Pancreas (tissue), 10 donors: ENCODE results near the gene PIK3CD. TPM values are rescaled to one million over a fixed set of nuclear protein-coding genes. Genes with fewer than 3 reads are reported as not detected.
"Not testable (repeated sequence)": the region's sequence is repeated elsewhere in the genome, so short reads cannot be mapped to it uniquely, and the experiment has no call there.

ENCODE experiments used
- ATAC-seq, 4 donors: fragments of 200-7000 bp; cut with Tn5 transposase; one replicate each; pipeline versions ENCODE4 v1.8.0 to v1.9.1; 2020; ENCODE audit warnings: mild to moderate bottlenecking in 4 of 4, moderate library complexity in 4 of 4
- DNase-seq, 6 donors: peaks; one replicate each; pipeline ENCODE4 v3.0.0-alpha.2; 2020
- FAIRE-seq: peaks from 2 replicates; lab custom pipeline; 2012; peaks lifted over from hg19 to GRCh38; lab: Jason Lieb, UNC
- H3K27ac ChIP-seq, 4 donors: fragments of 200-600 bp; sonication (generic); 1 replicate in 3 of 4; 2 replicates in 1 of 4; pipeline versions ENCODE4 v1.5.0 to v1.8.0; 2020
- H3K27me3 ChIP-seq, 4 donors: fragments of 200-600 bp; one replicate each; pipeline ENCODE4 v1.8.0; 2021
- H3K36me3 ChIP-seq, 3 donors: fragments of 200-600 bp; sonication (generic) in 1 of 3; one replicate each; pipeline versions ENCODE4 v1.5.0 to v1.8.0; 2020 to 2021
- H3K4me1 ChIP-seq, 3 donors: fragments of 200-600 bp; one replicate each; pipeline ENCODE4 v1.8.0; 2021
- H3K4me3 ChIP-seq, 4 donors: fragments of 200-600 bp; sonication (generic) in 2 of 4; one replicate each; pipeline versions ENCODE4 v1.5.0 to v1.8.0; 2020 to 2021
- H3K9me3 ChIP-seq, 4 donors: fragments of 200-600 bp; one replicate each; pipeline ENCODE4 v1.8.0; 2021
- CTCF ChIP-seq, 4 donors: fragments of 200-600 bp; sonication (generic) in 3 of 4; IDR thresholded peaks; one replicate each; pipeline versions ENCODE4 v1.5.0 to v1.8.0; 2021; ENCODE audit warnings: antibody characterized with exemption in 4 of 4
- WGBS, 2 donors: extraction: QIAGEN DNeasy Blood & Tissue Kit; methylation state at CpG; one replicate each; pipeline ENCODE4 v1.1.7; 2013; 5-methylcytosine and 5-hydroxymethylcytosine counted together
- intact Hi-C, 3 donors: fragments of 100-400 bp; cut with DNase I; formaldehyde crosslinking; loops; one replicate each; pipeline versions ENCODE4 v1.11.1 to v1.14.2; 2022
- polyA plus RNA-seq, 2 donors: library from polyadenylated mRNA; stranded (reverse); fragments of 200-250 nt; gene quantifications; one replicate each; pipeline ENCODE4 v1.2.3, GENCODE V29; 2013
- total RNA-seq, 6 donors: library from RNA; stranded (reverse); fragmentation: NEBNext Ultra II Directional in 4 of 6; extraction: Animal tissue kit (Norgen Biotek cat#: 25700) in 4 of 6; gene quantifications; one replicate each; pipeline versions ENCODE4 v1.2.1 to v1.2.4, GENCODE V29; 2021 to 2023
- donor health status: healthy with polysubstance abuse.
- donor health status: DM: no; HTN: no; CAD: no; lungs with moderate emphysema.
- donor health status: DM: no; HTN: no; CAD: no.
- donor health status: control.
- donor health status: control.
- donor health status: Bipolar disorder and iron deficiency.
- donor health status: DM: yes; HTN: yes; CAD: no.
- donor health status: DM: no; HTN: no; CAD: no.
- donor health status: DM: no; HTN: no; CAD: no.
- donor health status: DM: yes; HTN: yes; CAD: no.

PIK3CD gene
- total and polyA plus RNA-seq, 8 donors, result 1.9 to 10.6 (median 2.3) TPM

- WGBS, 2 donors, result 96 to 98% methylated on average over 6 of the region's 6 CpGs
- no peak for FAIRE-seq
- ATAC-seq, result no peak
Measured at GRCh38 chr1:9760824-9761223, 109.3 kb downstream of the PIK3CD start.

GRCh38 chr1:9761855-9762254, 110.3 kb downstream of the PIK3CD start:
- DNase-seq (no peak), FAIRE-seq (no peak), ATAC-seq (no peak)
- H3K4me1 ChIP-seq, result peaks cover 0 to 3% (median 0%) of the 10 kb centered on the region in 3 donors
- no peak for TF ChIP-seq CTCF (IDR thresholded peaks at IDR 0.05)
- H3K36me3 ChIP-seq, result no peaks in the 10 kb centered on the region
- no peaks in the 10 kb centered on the region for H3K9me3 ChIP-seq
- 96 to 98% methylated on average over 9 of the region's 9 CpGs for WGBS, 2 donors
- H3K4me3 ChIP-seq, result no peak overlapping the region
- intact Hi-C loops, result no loop called here
- H3K27me3 ChIP-seq, result no peaks in the 10 kb centered on the region
- no peak overlapping the region for H3K27ac ChIP-seq

More at GRCh38 chr1:9760824-9761223, 109.3 kb downstream of the PIK3CD start:
- Histone ChIP-seq H3K4me3 (no peak overlapping the region), H3K27me3 (no peaks in the 10 kb centered on the region), H3K4me1 (peaks cover 0 to 3% (median 0%) of the 10 kb centered on the region in 3 donors), H3K9me3 (no peaks in the 10 kb centered on the region), H3K36me3 (no peaks in the 10 kb centered on the region), H3K27ac (no peak overlapping the region)
- intact Hi-C loops, result no loop called here
- peak in 1 of 6 donors; percentile 26 for DNase-seq
- no peak for TF ChIP-seq CTCF (IDR thresholded peaks at IDR 0.05)

- H3K4me1 ChIP-seq, FAIRE-seq, H3K4me3 ChIP-seq, H3K36me3 ChIP-seq, intact Hi-C loops, H3K9me3 ChIP-seq, ATAC-seq, H3K27ac ChIP-seq, H3K27me3 ChIP-seq, DNase-seq: not testable (repeated sequence)
- WGBS, 2 donors, result 93 to 94% methylated on average over 25 of the region's 25 CpGs
Measured at GRCh38 chr1:9762446-9762845, 110.9 kb downstream of the PIK3CD start.

- FAIRE-seq (no peak), ATAC-seq (no peak), DNase-seq (no peak)
- intact Hi-C loops, result no loop called here
- Histone ChIP-seq H3K27me3 (no peaks in the 10 kb centered on the region), H3K4me1 (peaks cover 0 to 3% (median 0%) of the 10 kb centered on the region in 3 donors), H3K4me3 (no peak overlapping the region), H3K9me3 (no peaks in the 10 kb centered on the region), H3K36me3 (no peaks in the 10 kb centered on the region), H3K27ac (no peak overlapping the region)
- TF ChIP-seq CTCF (IDR thresholded peaks at IDR 0.05), result no peak
- WGBS, 2 donors, result 87 to 91% methylated on average over 2 of the region's 2 CpGs
Measured at GRCh38 chr1:9763914-9764313, 112.4 kb downstream of the PIK3CD start.

- no peak for ATAC-seq
Measured at GRCh38 chr1:9764550-9764949, 113.0 kb downstream of the PIK3CD start.

More at GRCh38 chr1:9764550-9764949, 113.0 kb downstream of the PIK3CD start:
- no peak for TF ChIP-seq CTCF (IDR thresholded peaks at IDR 0.05)
- 75 to 78% methylated on average over 3 of the region's 3 CpGs for WGBS, 2 donors
- Histone ChIP-seq H3K36me3 (no peaks in the 10 kb centered on the region), H3K27me3 (no peaks in the 10 kb centered on the region), H3K4me1 (peaks cover 0 to 3% (median 0%) of the 10 kb centered on the region in 3 donors), H3K27ac (no peak overlapping the region), H3K9me3 (no peaks in the 10 kb centered on the region), H3K4me3 (no peak overlapping the region)
- intact Hi-C loops, result no loop called here
- FAIRE-seq (no peak), DNase-seq (no peak)
